H9 (cell line): Measurements from ENCODE around the gene ANGPTL5. TPM values are rescaled to one million over a fixed set of nuclear protein-coding genes. Genes with fewer than 3 reads are reported as not detected.

Experiments
- DNase-seq: peaks from one replicate; pipeline ENCODE4 v3.0.0-alpha.2; 2017
- H2AFZ ChIP-seq: one replicate; pipeline ENCODE4 v1.6.1; 2013; ENCODE audit warnings: mild to moderate bottlenecking, low read length, control low read depth, moderate library complexity
- H2AK5ac ChIP-seq: 2 replicates; pipeline ENCODE4 v1.6.1; 2013; ENCODE audit warnings: low read length, control low read depth, mixed read lengths; ENCODE audit not compliant: insufficient read length
- H2BK120ac ChIP-seq: one replicate; pipeline ENCODE4 v1.6.1; 2013; ENCODE audit warnings: low read depth, mild to moderate bottlenecking, low read length, control low read depth, inconsistent platforms; ENCODE audit not compliant: poor library complexity, severe bottlenecking
- H2BK12ac ChIP-seq: 2 replicates; pipeline ENCODE4 v1.6.1; 2013; ENCODE audit warnings: low read length, control low read depth, mixed read lengths, low read depth; ENCODE audit not compliant: insufficient read length
- H2BK15ac ChIP-seq: 2 replicates; pipeline ENCODE4 v1.6.1; 2013; ENCODE audit warnings: low read depth, low read length, control low read depth
- H2BK20ac ChIP-seq: one replicate; pipeline ENCODE4 v1.6.1; 2013; ENCODE audit warnings: low read depth, mild to moderate bottlenecking, low read length, control low read depth, inconsistent platforms; ENCODE audit not compliant: poor library complexity, severe bottlenecking
- H2BK5ac ChIP-seq: 2 replicates; pipeline ENCODE4 v1.6.1; 2013; ENCODE audit warnings: low read length, control low read depth, mixed read lengths; ENCODE audit not compliant: insufficient read length
- H3K14ac ChIP-seq: 2 replicates; pipeline ENCODE4 v1.6.1; 2013; ENCODE audit warnings: low read length, control low read depth; ENCODE audit not compliant: insufficient read depth
- H3K18ac ChIP-seq: 2 replicates; pipeline ENCODE4 v1.6.1; 2013; ENCODE audit warnings: low read depth, mild to moderate bottlenecking, mixed read lengths, low read length, control low read depth; ENCODE audit not compliant: insufficient read length
- H3K23ac ChIP-seq: 2 replicates; pipeline ENCODE4 v1.6.1; 2013; ENCODE audit warnings: low read length, control low read depth, mixed read lengths, low read depth; ENCODE audit not compliant: insufficient read length
- H3K23me2 ChIP-seq: 2 replicates; pipeline ENCODE4 v1.6.1; 2013; ENCODE audit warnings: low read depth, mild to moderate bottlenecking, mixed read lengths, low read length, control low read depth; ENCODE audit not compliant: insufficient read length, poor library complexity, severe bottlenecking
- H3K27ac ChIP-seq: 2 replicates; pipeline ENCODE4 v1.5.1; 2013; ENCODE audit warnings: low read length, control low read depth, mixed read lengths, low read depth; ENCODE audit not compliant: insufficient read length
- H3K27me3 ChIP-seq: 2 replicates; pipeline ENCODE4 v1.6.1; 2013; ENCODE audit warnings: low read length, control low read depth, inconsistent platforms; ENCODE audit not compliant: insufficient read depth
- H3K4ac ChIP-seq: 2 replicates; pipeline ENCODE4 v1.6.1; 2013; ENCODE audit warnings: low read depth, mild to moderate bottlenecking, control low read depth, inconsistent platforms, low read length, moderate library complexity
- H3K4me1 ChIP-seq: 2 replicates; pipeline ENCODE4 v1.6.1; 2013; ENCODE audit warnings: low read length, control low read depth, inconsistent platforms; ENCODE audit not compliant: insufficient read depth
- H3K4me2 ChIP-seq: 2 replicates; pipeline ENCODE4 v1.6.1; 2013; ENCODE audit warnings: low read length, control low read depth, mixed read lengths; ENCODE audit not compliant: insufficient read length, insufficient read depth
- H3K56ac ChIP-seq: 2 replicates; pipeline ENCODE4 v1.6.1; 2013; ENCODE audit warnings: low read depth, mild to moderate bottlenecking, mixed read lengths, low read length, control low read depth; ENCODE audit not compliant: insufficient read length
- H3K79me1 ChIP-seq: 2 replicates; pipeline ENCODE4 v1.6.1; 2013; ENCODE audit warnings: low read depth, mild to moderate bottlenecking, moderate library complexity, low read length, control low read depth, inconsistent platforms; ENCODE audit not compliant: insufficient read depth, poor library complexity, severe bottlenecking
- H3K79me2 ChIP-seq: 2 replicates; pipeline ENCODE4 v1.6.1; 2013; ENCODE audit warnings: low read length, control low read depth, inconsistent platforms; ENCODE audit not compliant: insufficient read depth
- H3K9ac ChIP-seq: 2 replicates; pipeline ENCODE4 v1.6.1; 2013; ENCODE audit warnings: low read length, control low read depth, mixed read lengths; ENCODE audit not compliant: insufficient read length; ENCODE audit errors: extremely low read depth
- H3K9me3 ChIP-seq: one replicate; pipeline ENCODE4 v1.6.1; 2013; ENCODE audit warnings: low read depth, low read length, inconsistent platforms; ENCODE audit not compliant: control insufficient read depth
- H3T11ph ChIP-seq: one replicate; pipeline ENCODE4 v1.6.1; 2013; ENCODE audit warnings: mild to moderate bottlenecking, low read length, control low read depth, inconsistent platforms
- H4K20me1 ChIP-seq: one replicate; pipeline ENCODE4 v1.6.1; 2013; ENCODE audit not compliant: control insufficient read depth, insufficient read length, insufficient read depth
- H4K5ac ChIP-seq: 2 replicates; pipeline ENCODE4 v1.6.1; 2013; ENCODE audit warnings: low read depth, mild to moderate bottlenecking, mixed read lengths, low read length, control low read depth; ENCODE audit not compliant: insufficient read length
- H4K8ac ChIP-seq: replicated peaks from 2 replicates; pipeline ENCODE4 v1.6.1; 2013; ENCODE audit warnings: low read length, control low read depth, mixed read lengths, low read depth; ENCODE audit not compliant: insufficient read length
- H4K91ac ChIP-seq: 2 replicates; pipeline ENCODE4 v1.6.1; 2013; ENCODE audit warnings: low read depth, mild to moderate bottlenecking, moderate library complexity, mixed read lengths, low read length, control low read depth; ENCODE audit not compliant: insufficient read length
- H3K27ac Mint-ChIP-seq, 3 experiments: 2 replicates in 2 of 3; 3 replicates in 1 of 3; pipeline ENCODE4 v1.8.0; 2020 to 2021; ENCODE audit warnings: mixed read lengths in 3 of 3, mild to moderate bottlenecking in 1 of 3, moderate library complexity in 1 of 3
- H3K27me3 Mint-ChIP-seq: 2 replicates; pipeline ENCODE4 v1.8.0; 2021; ENCODE audit warnings: low read depth, mild to moderate bottlenecking, moderate library complexity, mixed read lengths
- H3K36me3 Mint-ChIP-seq, 3 experiments: 2 replicates in 2 of 3; 3 replicates in 1 of 3; pipeline ENCODE4 v1.8.0; 2020 to 2021; ENCODE audit warnings: low read depth in 3 of 3, mixed read lengths in 3 of 3; ENCODE audit not compliant: insufficient read depth in 1 of 3
- H3K4me1 Mint-ChIP-seq, 2 experiments: 2 replicates each; pipeline ENCODE4 v1.8.0; 2020; ENCODE audit warnings: mixed read lengths in 2 of 2
- H3K4me3 Mint-ChIP-seq, 2 experiments: 2 replicates in 1 of 2; 3 replicates in 1 of 2; pipeline ENCODE4 v1.8.0; 2020 to 2021; ENCODE audit warnings: mild to moderate bottlenecking in 2 of 2, mixed read lengths in 2 of 2, moderate library complexity in 1 of 2
- H3K9me3 Mint-ChIP-seq, 2 experiments: 2 replicates in 1 of 2; 3 replicates in 1 of 2; pipeline ENCODE4 v1.8.0; 2020; ENCODE audit warnings: mild to moderate bottlenecking in 2 of 2, mixed read lengths in 2 of 2, moderate library complexity in 1 of 2
- CTCF ChIP-seq: fragments of 200-600 bp; sonication (generic); conservative IDR thresholded peaks from 3 replicates; pipeline ENCODE4 v1.8.0; 2021; ENCODE audit warnings: antibody characterized with exemption, mild to moderate bottlenecking
- WGBS: extraction: QIAGEN DNeasy Blood & Tissue Kit; methylation state at CpG from one replicate; pipeline ENCODE4 v1.1.7; 2013; ENCODE audit warnings: missing lambda C conversion rate, low lambda C conversion rate, mixed read lengths; ENCODE audit not compliant: insufficient read length; ENCODE audit errors: extremely low coverage; 5-methylcytosine and 5-hydroxymethylcytosine counted together
- total RNA-seq: library from RNA; stranded (reverse); gene quantifications from 2 replicates; pipeline ENCODE4 v1.2.1, GENCODE V29; 2021

The ANGPTL5 gene
- total RNA-seq, 1 experiment from 2014 or later: not detected

GRCh38 chr11:101881586-101881985 lies 34.7 kb downstream of the ANGPTL5 start:
- no peak overlapping the region for H2AK5ac ChIP-seq
- no peak overlapping the region for H2BK5ac ChIP-seq
- WGBS: no CpG with 5 or more reads among the region's 2 CpGs
- no peak overlapping the region for H4K91ac ChIP-seq
- no peaks in the 10 kb centered on the region for H4K20me1 ChIP-seq
- no peak overlapping the region for H4K5ac ChIP-seq
- no peaks in the 10 kb centered on the region for H3K9me3 ChIP-seq
- H3K79me2 ChIP-seq: no peaks in the 10 kb centered on the region
- H3K79me1 ChIP-seq: no peaks in the 10 kb centered on the region
- no peaks in the 10 kb centered on the region for H3K27me3 Mint-ChIP-seq
- H3K27ac Mint-ChIP-seq: no peak overlapping the region
- no peaks in the 10 kb centered on the region for H3K4me1 Mint-ChIP-seq
- no peak overlapping the region for H3K4me3 Mint-ChIP-seq
- no peak overlapping the region for H3K23ac ChIP-seq
- H3K27ac ChIP-seq: no peak overlapping the region
- no peak overlapping the region for H2BK20ac ChIP-seq
- no peaks in the 10 kb centered on the region for H3K4me1 ChIP-seq
- no peak overlapping the region for H3K56ac ChIP-seq
- H3K27me3 ChIP-seq: no peaks in the 10 kb centered on the region
- H2AFZ ChIP-seq: no peak overlapping the region
- H3T11ph ChIP-seq: no peak overlapping the region
- no peaks in the 10 kb centered on the region for H3K9me3 Mint-ChIP-seq
- H3K23me2 ChIP-seq: no peaks in the 10 kb centered on the region
- no peaks in the 10 kb centered on the region for H3K36me3 Mint-ChIP-seq
- no peak overlapping the region for H2BK15ac ChIP-seq
- H3K9ac ChIP-seq: no peak overlapping the region
- H3K4me2 ChIP-seq: no peak overlapping the region
- H3K14ac ChIP-seq: no peak overlapping the region
- no peak overlapping the region for H2BK12ac ChIP-seq
- DNase-seq: no peak
- no peak overlapping the region for H2BK120ac ChIP-seq
- no peak for TF ChIP-seq CTCF
- no peak overlapping the region for H3K18ac ChIP-seq
- no peak overlapping the region for H3K4ac ChIP-seq
- no peak overlapping the region for H4K8ac ChIP-seq
